Stimulated activated CD4-positive, alpha-beta T cell treated with anti-CD3 and anti-CD28 coated beads, Interleukin-4, amount 100 ng/mL, for 4 hours (primary cell): ENCODE data around the gene SLC9A2.

Experiments used
- DNase-seq, 2 experiments: peaks; one replicate each; pipeline ENCODE4 v3.0.0-alpha.2; 2020

SLC9A2 gene

GRCh38 chr2:102619414-102620319 lies at the start of gene SLC9A2:
SLC9A2 (plus strand) TSS chr2:102619553; CDS start chr2:102619849, 296 bp downstream.
- peak in 1 of 2 experiments; percentile 16 for DNase-seq

- no peak for DNase-seq
These were observed 43.5 kb upstream of the SLC9A2 start for GRCh38 chr2:102575888-102576287.

GRCh38 chr2:102578376-102578775 lies 41.0 kb upstream of the SLC9A2 start:
- DNase-seq, result no peak

- DNase-seq, result no peak
These were observed 37.4 kb upstream of the SLC9A2 start for GRCh38 chr2:102581911-102582310.

GRCh38 chr2:102582845-102583244 lies 36.5 kb upstream of the SLC9A2 start:
- DNase-seq, result no peak

GRCh38 chr2:102585847-102586404 lies 33.4 kb upstream of the SLC9A2 start:
- no peak for DNase-seq

- no peak for DNase-seq
These were observed 31.0 kb upstream of the SLC9A2 start for GRCh38 chr2:102588213-102588939.

GRCh38 chr2:102589444-102589843 lies 29.9 kb upstream of the SLC9A2 start:
- no peak for DNase-seq

- no peak for DNase-seq
These were observed 27.8 kb upstream of the SLC9A2 start for GRCh38 chr2:102591491-102592045.

GRCh38 chr2:102592601-102593000 lies 26.8 kb upstream of the SLC9A2 start:
- no peak for DNase-seq

- DNase-seq, result no peak
These were observed 25.8 kb upstream of the SLC9A2 start for GRCh38 chr2:102593516-102593915.

- DNase-seq, result no peak
These were observed 24.8 kb upstream of the SLC9A2 start for GRCh38 chr2:102594445-102595016.

- no peak for DNase-seq
These were observed 21.6 kb upstream of the SLC9A2 start for GRCh38 chr2:102597788-102598187.

- DNase-seq, result no peak
These were observed 19.9 kb upstream of the SLC9A2 start for GRCh38 chr2:102599486-102599885.

GRCh38 chr2:102601730-102602129 lies 17.6 kb upstream of the SLC9A2 start:
- DNase-seq, result no peak

GRCh38 chr2:102603904-102604303 lies 15.4 kb upstream of the SLC9A2 start:
- DNase-seq, result no peak

- DNase-seq, result no peak
These were observed 14.6 kb upstream of the SLC9A2 start for GRCh38 chr2:102604769-102605168.

- no peak for DNase-seq
These were observed 13.0 kb upstream of the SLC9A2 start for GRCh38 chr2:102606353-102606752.

- DNase-seq, result peak; percentile 21 to 38
These were observed 3.5 kb upstream of the SLC9A2 start for GRCh38 chr2:102615620-102616436.

- DNase-seq, result peak; percentile 20 to 21
These were observed 620 bp upstream of the SLC9A2 start for GRCh38 chr2:102618452-102619413.

- DNase-seq, result no peak
These were observed 979 bp downstream of the SLC9A2 start for GRCh38 chr2:102620332-102620731.
